ENCODE results near the gene TSPAN5.

The TSPAN5 gene

DNA sequence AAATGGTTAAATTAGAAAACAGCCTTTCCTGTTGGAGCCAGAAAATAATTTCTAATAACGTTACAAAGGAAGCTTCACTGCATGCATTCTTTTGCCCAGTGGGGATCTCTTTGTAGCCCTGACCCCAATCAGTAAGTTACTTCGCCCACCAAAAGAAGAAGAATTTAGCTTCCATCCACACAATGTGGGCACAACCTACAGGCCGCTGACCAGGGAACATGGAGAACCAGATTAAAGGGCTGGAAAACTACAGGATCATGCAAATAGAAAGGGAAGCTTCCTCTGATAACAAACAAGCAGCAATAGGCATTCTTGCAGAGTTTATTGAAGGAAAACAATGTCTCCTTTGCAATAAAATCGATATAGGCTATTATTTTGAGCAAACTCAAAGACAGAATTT is 21.3 kb upstream of the TSPAN5 start:
- Histone ChIP-seq H3K36me3 (replicated peaks in 1 of 2; ENCODE audit: control insufficient read depth in 2 of 2, insufficient read depth in 2 of 2, low read length in 2 of 2) (no peaks in the 10 kb centered on the region), H3K4me1 (ENCODE audit: control insufficient read depth in 2 of 2, insufficient read depth in 1 of 2, low read depth in 1 of 2, low read length in 2 of 2) (peaks cover 0 to 1% of the 10 kb centered on the region in 2 donors), H3K18ac (ENCODE audit: low read length) (no peak overlapping the region), H3K79me1 (ENCODE audit: low read depth, low read length) (no peaks in the 10 kb centered on the region), H3K27me3 (ENCODE audit: control insufficient read depth in 3 of 3, insufficient read depth in 3 of 3, low read depth in 1 of 3, low read length in 3 of 3) (peaks cover 0 to 3% (median 0%) of the 10 kb centered on the region in 3 experiments), H3K23ac (ENCODE audit: low read depth, low read length, poor library complexity) (no peak overlapping the region), H2BK12ac (ENCODE audit: low read length) (no peak overlapping the region), H2BK120ac (ENCODE audit: low read depth, low read length) (no peak overlapping the region), H2AFZ (ENCODE audit: low read length) (no peak overlapping the region), H4K91ac (ENCODE audit: low read depth, low read length, poor library complexity) (no peak overlapping the region), H3K27ac (replicated peaks; ENCODE audit: low read length) (no peak overlapping the region), H3K4me2 (ENCODE audit: insufficient read depth, low read length, poor library complexity, severe bottlenecking) (no peak overlapping the region), H4K8ac (ENCODE audit: low read depth, low read length) (no peak overlapping the region), H3K9ac (ENCODE audit: low read depth, low read length, poor library complexity) (no peak overlapping the region), H2BK5ac (ENCODE audit: low read length) (no peak overlapping the region), H3K14ac (ENCODE audit: low read length) (no peak overlapping the region), H2AK5ac (ENCODE audit: low read depth, low read length) (no peak overlapping the region), H3K4ac (ENCODE audit: low read length) (no peak overlapping the region), H3K9me3 (replicated peaks in 1 of 2; ENCODE audit: control insufficient read depth in 2 of 2, insufficient read depth in 1 of 2, low read depth in 1 of 2, low read length in 2 of 2) (no peaks in the 10 kb centered on the region), H2BK15ac (ENCODE audit: low read length) (no peak overlapping the region), H3K4me3 (ENCODE audit: low read length in 2 of 2) (no peak overlapping the region)
- DNase-seq (ENCODE audit: low spot score), result no peak
- no CpG with 5 or more reads among the region's 4 CpGs for WGBS, 2 donors (ENCODE audit: extremely low coverage in 2 of 2, insufficient read length in 2 of 2, insufficient replicate concordance in 1 of 2)

DNA sequence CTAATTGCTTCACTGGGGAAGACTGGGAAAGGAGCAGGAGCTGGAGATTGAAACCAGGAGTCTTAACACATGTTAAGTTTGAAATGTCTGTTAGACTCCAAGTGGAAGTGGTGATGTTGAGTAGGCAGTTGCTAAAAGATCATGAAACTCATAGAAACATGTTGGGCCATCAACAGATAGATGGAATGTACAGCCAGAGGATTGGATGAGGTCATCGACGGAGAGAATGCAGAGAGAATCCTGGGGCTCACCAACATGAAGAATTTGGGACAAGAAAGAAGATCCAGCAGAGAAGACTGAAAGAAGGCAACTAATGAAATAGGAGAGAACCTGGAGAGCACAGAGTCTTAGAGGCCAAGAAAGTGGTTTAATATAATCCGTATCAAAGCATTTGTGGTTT is 19.4 kb upstream of the TSPAN5 start:
- H3K4me2 ChIP-seq (ENCODE audit: insufficient read depth, low read length, poor library complexity, severe bottlenecking), result no peak overlapping the region
- H3K4ac ChIP-seq (ENCODE audit: low read length), result no peak overlapping the region
- H3K4me3 ChIP-seq (ENCODE audit: low read length in 2 of 2), result no peak overlapping the region
- no peak for DNase-seq (ENCODE audit: low spot score)
- no peak overlapping the region for H2BK120ac ChIP-seq (ENCODE audit: low read depth, low read length)
- no peak overlapping the region for H4K91ac ChIP-seq (ENCODE audit: low read depth, low read length, poor library complexity)
- H4K8ac ChIP-seq (ENCODE audit: low read depth, low read length), result no peak overlapping the region
- H2AK5ac ChIP-seq (ENCODE audit: low read depth, low read length), result no peak overlapping the region
- no peak overlapping the region for H2BK5ac ChIP-seq (ENCODE audit: low read length)
- no peaks in the 10 kb centered on the region for H3K9me3 ChIP-seq (replicated peaks in 1 of 2; ENCODE audit: control insufficient read depth in 2 of 2, insufficient read depth in 1 of 2, low read depth in 1 of 2, low read length in 2 of 2)
- H3K23ac ChIP-seq (ENCODE audit: low read depth, low read length, poor library complexity), result no peak overlapping the region
- no peak overlapping the region for H3K9ac ChIP-seq (ENCODE audit: low read depth, low read length, poor library complexity)
- peaks cover 0 to 1% of the 10 kb centered on the region in 2 donors for H3K4me1 ChIP-seq (ENCODE audit: control insufficient read depth in 2 of 2, insufficient read depth in 1 of 2, low read depth in 1 of 2, low read length in 2 of 2)
- H3K36me3 ChIP-seq (replicated peaks in 1 of 2; ENCODE audit: control insufficient read depth in 2 of 2, insufficient read depth in 2 of 2, low read length in 2 of 2), result no peaks in the 10 kb centered on the region
- H3K27ac ChIP-seq (replicated peaks; ENCODE audit: low read length), result no peak overlapping the region
- H3K18ac ChIP-seq (ENCODE audit: low read length), result no peak overlapping the region
- H3K27me3 ChIP-seq (ENCODE audit: control insufficient read depth in 3 of 3, insufficient read depth in 3 of 3, low read depth in 1 of 3, low read length in 3 of 3), result peaks cover 0 to 3% (median 0%) of the 10 kb centered on the region in 3 experiments
- H3K14ac ChIP-seq (ENCODE audit: low read length), result no peak overlapping the region
- no CpG with 5 or more reads among the region's 3 CpGs for WGBS, 2 donors (ENCODE audit: extremely low coverage in 2 of 2, insufficient read length in 2 of 2, insufficient replicate concordance in 1 of 2)
- no peak overlapping the region for H2BK15ac ChIP-seq (ENCODE audit: low read length)
- no peaks in the 10 kb centered on the region for H3K79me1 ChIP-seq (ENCODE audit: low read depth, low read length)
- H2BK12ac ChIP-seq (ENCODE audit: low read length), result no peak overlapping the region
- no peak overlapping the region for H2AFZ ChIP-seq (ENCODE audit: low read length)

DNA sequence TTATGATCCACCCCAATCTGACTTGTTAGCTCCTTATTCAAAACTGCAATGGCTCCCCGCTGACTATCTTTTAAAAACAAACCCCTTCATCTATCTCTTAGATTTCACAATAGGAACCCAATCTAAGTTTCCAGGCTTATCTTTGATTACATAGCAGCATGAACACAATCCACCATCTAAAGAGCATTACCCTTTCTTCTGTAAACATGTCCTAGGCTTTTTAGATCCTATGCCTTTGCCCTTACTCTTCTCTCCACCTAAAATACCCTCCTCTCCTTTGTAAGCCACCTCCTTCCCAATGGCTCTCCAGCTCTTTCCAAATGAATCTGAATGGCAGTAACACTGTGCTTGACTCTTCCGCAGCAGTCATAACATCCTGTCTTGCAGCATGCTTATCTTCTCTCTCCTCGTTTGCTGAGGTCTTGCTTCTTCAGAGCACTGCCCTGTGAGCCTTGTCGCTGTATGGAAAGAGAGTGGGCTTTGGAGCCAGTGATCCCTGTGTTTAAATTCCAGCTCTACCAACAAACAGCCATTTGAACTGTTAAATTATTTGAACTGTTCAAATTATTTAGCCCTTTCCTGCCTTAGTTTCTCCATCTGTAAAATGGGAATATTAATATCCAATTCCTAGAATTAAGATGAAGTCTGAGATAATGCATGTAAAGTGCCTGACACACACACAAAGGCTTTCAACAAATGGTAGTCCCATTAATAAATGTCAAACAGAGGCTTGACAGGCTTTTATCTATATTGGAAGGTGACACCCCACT is 16.2 kb upstream of the TSPAN5 start:
- no peak for DNase-seq (ENCODE audit: low spot score)
- no peak overlapping the region for H3K4ac ChIP-seq (ENCODE audit: low read length)
- H3K4me3 ChIP-seq (ENCODE audit: low read length in 2 of 2), result no peak overlapping the region
- H3K27ac ChIP-seq (replicated peaks; ENCODE audit: low read length), result no peak overlapping the region
- H3K4me1 ChIP-seq (ENCODE audit: control insufficient read depth in 2 of 2, insufficient read depth in 1 of 2, low read depth in 1 of 2, low read length in 2 of 2), result no peaks in the 10 kb centered on the region
- no peak overlapping the region for H4K8ac ChIP-seq (ENCODE audit: low read depth, low read length)
- H2AFZ ChIP-seq (ENCODE audit: low read length), result no peak overlapping the region
- H3K27me3 ChIP-seq (ENCODE audit: control insufficient read depth in 3 of 3, insufficient read depth in 3 of 3, low read depth in 1 of 3, low read length in 3 of 3), result peaks cover 0 to 9% (median 0%) of the 10 kb centered on the region in 3 experiments
- WGBS, 2 donors (ENCODE audit: extremely low coverage in 2 of 2, insufficient read length in 2 of 2, insufficient replicate concordance in 1 of 2), result no CpG with 5 or more reads among the region's 4 CpGs
- H2BK12ac ChIP-seq (ENCODE audit: low read length), result no peak overlapping the region
- H2BK120ac ChIP-seq (ENCODE audit: low read depth, low read length), result no peak overlapping the region
- H2BK15ac ChIP-seq (ENCODE audit: low read length), result no peak overlapping the region
- H3K9ac ChIP-seq (ENCODE audit: low read depth, low read length, poor library complexity), result no peak overlapping the region
- H4K91ac ChIP-seq (ENCODE audit: low read depth, low read length, poor library complexity), result no peak overlapping the region
- no peak overlapping the region for H3K14ac ChIP-seq (ENCODE audit: low read length)
- H2BK5ac ChIP-seq (ENCODE audit: low read length), result no peak overlapping the region
- no peak overlapping the region for H3K4me2 ChIP-seq (ENCODE audit: insufficient read depth, low read length, poor library complexity, severe bottlenecking)
- H3K23ac ChIP-seq (ENCODE audit: low read depth, low read length, poor library complexity), result no peak overlapping the region
- H3K9me3 ChIP-seq (replicated peaks in 1 of 2; ENCODE audit: control insufficient read depth in 2 of 2, insufficient read depth in 1 of 2, low read depth in 1 of 2, low read length in 2 of 2), result no peaks in the 10 kb centered on the region
- H2AK5ac ChIP-seq (ENCODE audit: low read depth, low read length), result no peak overlapping the region
- H3K79me1 ChIP-seq (ENCODE audit: low read depth, low read length), result no peaks in the 10 kb centered on the region
- H3K18ac ChIP-seq (ENCODE audit: low read length), result no peak overlapping the region
- H3K36me3 ChIP-seq (replicated peaks in 1 of 2; ENCODE audit: control insufficient read depth in 2 of 2, insufficient read depth in 2 of 2, low read length in 2 of 2), result no peaks in the 10 kb centered on the region

DNA sequence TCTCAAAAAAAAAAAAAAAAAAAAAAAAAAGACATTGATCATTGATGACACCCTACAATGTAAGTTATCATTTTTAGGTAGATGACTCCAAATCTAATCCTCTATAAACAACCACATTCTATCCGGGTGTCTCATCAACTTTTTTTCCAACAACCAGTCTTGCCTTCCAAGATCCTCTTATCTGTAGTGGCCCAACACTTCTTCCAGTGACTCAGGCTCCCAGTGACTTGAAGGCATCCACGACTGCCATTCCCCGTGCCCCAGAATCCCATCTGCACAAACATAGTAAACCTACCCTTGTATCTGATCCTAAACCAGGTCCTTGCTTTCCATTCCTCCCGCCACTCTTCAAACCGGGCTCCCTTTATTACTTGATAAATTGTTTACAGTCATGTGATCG is 15.6 kb upstream of the TSPAN5 start:
- no peak for DNase-seq (ENCODE audit: low spot score)
- no peak overlapping the region for H3K27ac ChIP-seq (replicated peaks; ENCODE audit: low read length)

More for the DNA sequence above, 15.6 kb upstream of the TSPAN5 start:
- Histone ChIP-seq H2BK15ac (ENCODE audit: low read length) (no peak overlapping the region), H3K18ac (ENCODE audit: low read length) (no peak overlapping the region), H3K79me1 (ENCODE audit: low read depth, low read length) (no peaks in the 10 kb centered on the region), H3K14ac (ENCODE audit: low read length) (no peak overlapping the region), H3K4me2 (ENCODE audit: insufficient read depth, low read length, poor library complexity, severe bottlenecking) (no peak overlapping the region), H4K8ac (ENCODE audit: low read depth, low read length) (no peak overlapping the region), H3K4me3 (ENCODE audit: low read length in 2 of 2) (no peak overlapping the region), H2BK120ac (ENCODE audit: low read depth, low read length) (no peak overlapping the region), H3K36me3 (replicated peaks in 1 of 2; ENCODE audit: control insufficient read depth in 2 of 2, insufficient read depth in 2 of 2, low read length in 2 of 2) (no peaks in the 10 kb centered on the region), H3K27me3 (ENCODE audit: control insufficient read depth in 3 of 3, insufficient read depth in 3 of 3, low read depth in 1 of 3, low read length in 3 of 3) (peaks cover 0 to 9% (median 0%) of the 10 kb centered on the region in 3 experiments), H2BK12ac (ENCODE audit: low read length) (no peak overlapping the region), H2AK5ac (ENCODE audit: low read depth, low read length) (no peak overlapping the region), H2BK5ac (ENCODE audit: low read length) (no peak overlapping the region), H3K9ac (ENCODE audit: low read depth, low read length, poor library complexity) (no peak overlapping the region), H4K91ac (ENCODE audit: low read depth, low read length, poor library complexity) (no peak overlapping the region), H3K9me3 (replicated peaks in 1 of 2; ENCODE audit: control insufficient read depth in 2 of 2, insufficient read depth in 1 of 2, low read depth in 1 of 2, low read length in 2 of 2) (no peaks in the 10 kb centered on the region), H2AFZ (ENCODE audit: low read length) (no peak overlapping the region), H3K23ac (ENCODE audit: low read depth, low read length, poor library complexity) (no peak overlapping the region), H3K4ac (ENCODE audit: low read length) (no peak overlapping the region), H3K4me1 (ENCODE audit: control insufficient read depth in 2 of 2, insufficient read depth in 1 of 2, low read depth in 1 of 2, low read length in 2 of 2) (no peaks in the 10 kb centered on the region)
- WGBS, 2 donors (ENCODE audit: extremely low coverage in 2 of 2, insufficient read length in 2 of 2, insufficient replicate concordance in 1 of 2), result no CpG with 5 or more reads among the region's 6 CpGs
